Mammary epithelial cell (primary cell): ENCODE results near the gene MED25.

Experiments used
- EZH2 ChIP-seq: IDR thresholded peaks from 2 replicates; pipeline ENCODE4 v1.6.1; 2012; ENCODE audit warnings: low read length, inconsistent platforms, borderline replicate concordance
- TF ChIP-seq, protein P1 (sequence below), 2 donors: IDR thresholded peaks in 1 of 2; conservative IDR thresholded peaks in 1 of 2; 2 replicates each; pipeline ENCODE4 v1.5.1; 2011 to 2012; ENCODE audit warnings: inconsistent platforms in 2 of 2, low read length in 2 of 2, mild to moderate bottlenecking in 2 of 2, control low read depth in 1 of 2, low read depth in 1 of 2; ENCODE audit not compliant: insufficient read depth in 1 of 2; ENCODE audit errors: extremely low read depth in 1 of 2

DNA sequence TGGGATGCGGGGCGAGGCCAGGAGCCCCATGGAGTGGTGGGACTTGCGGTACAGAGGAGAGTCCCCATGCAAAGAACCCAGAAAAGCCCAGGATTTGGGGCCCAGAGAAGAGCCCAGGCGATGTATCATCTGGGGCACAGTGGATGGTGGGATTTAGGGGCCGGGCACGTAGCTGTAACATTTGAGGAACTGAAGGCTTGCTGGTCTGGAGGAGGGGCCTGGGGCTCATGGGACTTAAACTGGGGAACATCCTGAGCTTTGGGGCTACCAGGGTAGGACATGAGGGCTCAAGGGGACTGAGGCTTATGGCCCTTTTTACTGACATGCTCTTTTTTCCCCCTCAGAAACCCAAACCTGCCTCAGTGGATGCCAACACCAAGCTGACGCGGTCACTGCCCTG, 13.5 kb downstream of the MED25 start:
- TF ChIP-seq, protein P1, sequence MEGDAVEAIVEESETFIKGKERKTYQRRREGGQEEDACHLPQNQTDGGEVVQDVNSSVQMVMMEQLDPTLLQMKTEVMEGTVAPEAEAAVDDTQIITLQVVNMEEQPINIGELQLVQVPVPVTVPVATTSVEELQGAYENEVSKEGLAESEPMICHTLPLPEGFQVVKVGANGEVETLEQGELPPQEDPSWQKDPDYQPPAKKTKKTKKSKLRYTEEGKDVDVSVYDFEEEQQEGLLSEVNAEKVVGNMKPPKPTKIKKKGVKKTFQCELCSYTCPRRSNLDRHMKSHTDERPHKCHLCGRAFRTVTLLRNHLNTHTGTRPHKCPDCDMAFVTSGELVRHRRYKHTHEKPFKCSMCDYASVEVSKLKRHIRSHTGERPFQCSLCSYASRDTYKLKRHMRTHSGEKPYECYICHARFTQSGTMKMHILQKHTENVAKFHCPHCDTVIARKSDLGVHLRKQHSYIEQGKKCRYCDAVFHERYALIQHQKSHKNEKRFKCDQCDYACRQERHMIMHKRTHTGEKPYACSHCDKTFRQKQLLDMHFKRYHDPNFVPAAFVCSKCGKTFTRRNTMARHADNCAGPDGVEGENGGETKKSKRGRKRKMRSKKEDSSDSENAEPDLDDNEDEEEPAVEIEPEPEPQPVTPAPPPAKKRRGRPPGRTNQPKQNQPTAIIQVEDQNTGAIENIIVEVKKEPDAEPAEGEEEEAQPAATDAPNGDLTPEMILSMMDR (conservative IDR thresholded peaks at IDR 0.05 in 1 of 2, IDR thresholded peaks at IDR 0.05 in 1 of 2; ENCODE audit: extremely low read depth in 1 of 2, insufficient read depth in 1 of 2, low read depth in 1 of 2, low read length in 2 of 2): no peak
- no peak for TF ChIP-seq EZH2
